Liver (tissue), 3 donors: ENCODE results near the gene RAE1.

ENCODE experiments used
- CTCF ChIP-seq: fragments of 150-350 bp; IDR thresholded peaks from 2 replicates; pipeline ENCODE4 v1.5.1; 2017; ENCODE audit warnings: improper control_type of control experiment, low read depth, low read length; ENCODE audit not compliant: missing input control
- RAD21 ChIP-seq, 2 donors: IDR thresholded peaks; 2 replicates each; pipeline ENCODE4 v1.6.1; 2016; ENCODE audit warnings: antibody characterized with exemption in 2 of 2, mild to moderate bottlenecking in 2 of 2
- REST ChIP-seq: IDR thresholded peaks from 2 replicates; pipeline ENCODE4 v1.6.1; 2016; ENCODE audit warnings: antibody characterized with exemption, mild to moderate bottlenecking
- RXRA ChIP-seq, 2 donors: IDR thresholded peaks; 2 replicates each; pipeline ENCODE4 v1.6.1; 2017 to 2018; ENCODE audit warnings: antibody characterized with exemption in 2 of 2, mild to moderate bottlenecking in 1 of 2
- donor health status: healthy.
- donor health status: healthy.

DNA sequence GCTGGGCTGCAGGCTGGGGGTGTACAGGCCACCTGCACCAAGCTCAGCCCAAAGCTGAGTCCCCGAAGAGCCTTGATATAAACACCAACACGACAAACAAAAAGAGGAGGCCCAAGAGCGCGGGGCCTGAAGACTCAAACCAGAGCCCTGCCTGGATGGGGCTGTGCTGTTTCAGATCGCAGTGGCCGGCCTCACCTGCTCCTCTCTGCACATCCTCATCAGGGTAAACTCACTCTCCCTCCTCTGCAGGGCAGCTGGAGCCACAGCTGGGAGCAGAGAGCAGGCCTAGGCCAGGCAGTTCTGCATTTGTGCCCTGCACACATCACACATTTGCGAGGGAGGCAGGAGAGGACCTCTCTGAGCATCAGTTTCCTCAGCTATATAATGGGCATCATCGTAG, 36.4 kb downstream of the RAE1 start:
- TF ChIP-seq RXRA (IDR thresholded peaks at IDR 0.05) (no peak), REST (no peak), RAD21 (IDR thresholded peaks at IDR 0.05) (no peak), CTCF (no peak)
